NCI-H187 (cell line): Measurements from ENCODE around the gene ATP1B4.

ENCODE experiments used
- DNase-seq, 2 experiments: peaks; one replicate each; lab custom pipeline; 2025; lab: John Stamatoyannopoulos, UW

Gene ATP1B4

GRCh38 chrX:120377179-120377578, 15.3 kb downstream of the ATP1B4 start:
- DNase-seq: no peak

- DNase-seq: no peak
These were observed 15.8 kb downstream of the ATP1B4 start for GRCh38 chrX:120377715-120378114.

GRCh38 chrX:120378570-120378969, 16.7 kb downstream of the ATP1B4 start:
- no peak for DNase-seq

- DNase-seq: no peak
These were observed 18.2 kb downstream of the ATP1B4 start for GRCh38 chrX:120379937-120380681.

- no peak for DNase-seq
These were observed 18.8 kb downstream of the ATP1B4 start for GRCh38 chrX:120380699-120381098.

- DNase-seq: no peak
These were observed 39.4 kb downstream of the ATP1B4 start for GRCh38 chrX:120401301-120401700.

- no peak for DNase-seq
These were observed 40.5 kb downstream of the ATP1B4 start for GRCh38 chrX:120402369-120402768.

- no peak for DNase-seq
These were observed 44.7 kb downstream of the ATP1B4 start for GRCh38 chrX:120406638-120407037.

GRCh38 chrX:120408168-120408567, 46.3 kb downstream of the ATP1B4 start:
- DNase-seq: no peak

- DNase-seq: no peak
These were observed 57.6 kb downstream of the ATP1B4 start for GRCh38 chrX:120419463-120419862.

- no peak for DNase-seq
These were observed 64.7 kb downstream of the ATP1B4 start for GRCh38 chrX:120426599-120426998.

GRCh38 chrX:120428309-120428708, 66.4 kb downstream of the ATP1B4 start:
- DNase-seq: no peak

GRCh38 chrX:120429776-120430540, 68.1 kb downstream of the ATP1B4 start:
- no peak for DNase-seq
